ENCODE measurements around the gene CLMN.

- TF ChIP-seq CTCF (conservative IDR thresholded peaks at IDR 0.05; ENCODE audit: low read depth, low read length) (no peak), CEBPB (IDR thresholded peaks at IDR 0.05; ENCODE audit: low read depth, low read length) (no peak), ELK1 (IDR thresholded peaks at IDR 0.05; ENCODE audit: borderline replicate concordance, low read depth, low read length) (no peak), SMC3 (IDR thresholded peaks at IDR 0.05; ENCODE audit: low read depth, low read length) (no peak), RAD21 (IDR thresholded peaks at IDR 0.05; ENCODE audit: low read length) (no peak), POLR2A (IDR thresholded peaks at IDR 0.05; ENCODE audit: low read depth, low read length) (no peak), MAFK (IDR thresholded peaks at IDR 0.05; ENCODE audit: low read depth, low read length) (no peak), USF2 (IDR thresholded peaks at IDR 0.05; ENCODE audit: low read depth, low read length) (no peak), RFX5 (IDR thresholded peaks at IDR 0.05; ENCODE audit: low read depth, low read length) (no peak), BHLHE40 (IDR thresholded peaks at IDR 0.05; ENCODE audit: low read depth, low read length) (no peak), MXI1 (IDR thresholded peaks at IDR 0.05; ENCODE audit: borderline replicate concordance, low read depth, low read length) (no peak)
These were observed 10.3 kb downstream of the CLMN start for GRCh38 chr14:95309261-95310051.

Data from IMR-90 (cell line).